ENCODE data around the gene SMARCA4.

SMARCA4 gene

DNA sequence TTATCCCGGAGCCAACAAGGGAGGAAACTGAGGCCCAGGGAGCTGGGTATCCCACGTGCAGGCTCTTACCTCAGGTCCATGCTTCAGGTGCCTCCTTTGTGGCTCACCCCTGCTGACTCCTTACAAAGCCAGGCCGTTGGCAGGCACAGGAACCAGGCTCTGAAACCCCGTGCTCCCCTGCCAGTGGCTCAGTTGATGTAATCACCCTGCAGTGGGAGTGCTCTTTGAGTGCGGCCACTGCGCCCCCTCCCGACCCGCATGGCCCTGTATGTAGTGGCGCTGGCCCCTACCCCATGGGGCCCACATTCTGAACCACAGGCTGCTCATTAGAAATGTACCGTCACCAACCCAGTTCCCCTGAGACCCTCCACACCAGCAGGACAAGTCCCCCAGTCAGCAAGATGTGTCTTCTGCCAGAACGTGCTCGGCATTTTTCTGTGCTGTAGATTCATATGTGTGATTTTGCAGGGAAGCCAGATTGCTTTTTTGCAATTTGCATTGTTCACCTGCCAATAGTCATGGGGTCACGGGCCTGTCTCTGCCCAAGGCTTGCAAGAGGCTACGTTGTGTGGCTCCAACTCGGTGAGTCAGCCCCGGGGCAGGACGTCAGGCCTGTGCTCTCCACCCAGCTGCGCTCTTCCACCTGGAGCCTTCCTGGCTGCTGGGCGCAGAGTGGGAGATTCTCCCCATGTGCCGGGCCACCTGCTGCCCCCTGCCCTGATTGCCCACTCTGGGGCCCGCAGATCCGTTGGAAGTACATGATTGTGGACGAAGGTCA lies 60.3 kb downstream of the SMARCA4 start:
- no peak for DNase-seq (ENCODE audit: low read depth)
- no peak overlapping the region for H3K4me3 ChIP-seq (ENCODE audit: low read depth, low read length)
- TF ChIP-seq, protein P1, sequence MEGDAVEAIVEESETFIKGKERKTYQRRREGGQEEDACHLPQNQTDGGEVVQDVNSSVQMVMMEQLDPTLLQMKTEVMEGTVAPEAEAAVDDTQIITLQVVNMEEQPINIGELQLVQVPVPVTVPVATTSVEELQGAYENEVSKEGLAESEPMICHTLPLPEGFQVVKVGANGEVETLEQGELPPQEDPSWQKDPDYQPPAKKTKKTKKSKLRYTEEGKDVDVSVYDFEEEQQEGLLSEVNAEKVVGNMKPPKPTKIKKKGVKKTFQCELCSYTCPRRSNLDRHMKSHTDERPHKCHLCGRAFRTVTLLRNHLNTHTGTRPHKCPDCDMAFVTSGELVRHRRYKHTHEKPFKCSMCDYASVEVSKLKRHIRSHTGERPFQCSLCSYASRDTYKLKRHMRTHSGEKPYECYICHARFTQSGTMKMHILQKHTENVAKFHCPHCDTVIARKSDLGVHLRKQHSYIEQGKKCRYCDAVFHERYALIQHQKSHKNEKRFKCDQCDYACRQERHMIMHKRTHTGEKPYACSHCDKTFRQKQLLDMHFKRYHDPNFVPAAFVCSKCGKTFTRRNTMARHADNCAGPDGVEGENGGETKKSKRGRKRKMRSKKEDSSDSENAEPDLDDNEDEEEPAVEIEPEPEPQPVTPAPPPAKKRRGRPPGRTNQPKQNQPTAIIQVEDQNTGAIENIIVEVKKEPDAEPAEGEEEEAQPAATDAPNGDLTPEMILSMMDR (conservative IDR thresholded peaks at IDR 0.05; ENCODE audit: low read depth, low read length), result no peak

DNA sequence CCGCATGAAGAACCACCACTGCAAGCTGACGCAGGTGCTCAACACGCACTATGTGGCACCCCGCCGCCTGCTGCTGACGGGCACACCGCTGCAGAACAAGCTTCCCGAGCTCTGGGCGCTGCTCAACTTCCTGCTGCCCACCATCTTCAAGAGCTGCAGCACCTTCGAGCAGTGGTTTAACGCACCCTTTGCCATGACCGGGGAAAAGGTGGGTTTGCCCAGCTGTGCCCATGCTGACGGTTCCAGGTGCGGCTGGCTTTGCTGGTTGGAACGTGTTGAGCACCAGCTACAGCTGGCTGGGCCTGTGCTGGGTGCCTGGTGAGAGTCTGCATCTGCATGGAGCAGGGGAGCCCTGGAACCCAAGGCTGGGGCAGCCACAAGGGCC lies 60.9 kb downstream of the SMARCA4 start:
- no peak for DNase-seq (ENCODE audit: low read depth)
- no peak overlapping the region for H3K4me3 ChIP-seq (ENCODE audit: low read depth, low read length)
- TF ChIP-seq, protein P1 (conservative IDR thresholded peaks at IDR 0.05; ENCODE audit: low read depth, low read length), result no peak

DNA sequence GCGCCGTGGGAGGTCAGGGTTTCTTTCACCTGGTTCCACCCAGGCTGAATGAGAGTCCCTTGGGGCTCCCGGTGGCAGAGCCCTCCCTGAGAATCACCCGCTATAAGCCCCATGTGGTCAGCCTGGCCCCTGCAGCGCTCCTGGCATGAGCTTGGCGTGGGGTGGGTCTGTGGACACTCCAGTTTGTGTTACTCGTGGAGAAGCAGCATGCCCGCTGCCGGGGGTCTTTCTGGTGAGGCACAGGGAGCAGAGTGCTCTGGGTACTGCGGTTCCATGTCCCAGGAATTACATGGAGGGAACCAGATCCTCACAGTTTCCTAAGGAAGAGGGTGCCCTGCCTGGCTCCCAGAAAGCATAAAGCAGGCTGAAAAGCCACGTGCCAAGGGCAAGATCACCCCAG lies 62.2 kb downstream of the SMARCA4 start:
- TF ChIP-seq, protein P1 (conservative IDR thresholded peaks at IDR 0.05; ENCODE audit: low read depth, low read length), result no peak
- H3K4me3 ChIP-seq (ENCODE audit: low read depth, low read length), result no peak overlapping the region
- DNase-seq (ENCODE audit: low read depth), result no peak

DNA sequence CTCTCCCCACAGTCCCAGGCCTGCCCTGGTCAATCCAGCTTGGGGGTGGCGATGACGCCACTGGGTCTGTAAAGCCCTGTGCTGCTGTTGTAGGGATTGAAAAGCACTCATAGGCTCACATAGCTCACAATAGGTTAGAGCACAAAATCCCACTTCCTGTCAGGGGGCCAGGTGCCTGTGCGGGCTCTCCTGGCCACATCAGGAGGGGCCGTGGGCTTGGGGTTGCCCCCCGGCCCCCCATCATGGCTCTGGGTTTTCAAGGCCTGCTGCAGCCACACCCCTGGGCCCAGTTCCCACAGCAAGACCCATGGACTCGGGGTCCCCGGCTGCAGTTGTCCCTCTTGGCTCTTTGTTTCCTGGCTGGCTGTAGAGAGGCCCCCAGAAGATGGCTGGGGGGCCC lies 62.9 kb downstream of the SMARCA4 start:
- DNase-seq (ENCODE audit: low read depth), result no peak
- no peak overlapping the region for H3K4me3 ChIP-seq (ENCODE audit: low read depth, low read length)
- TF ChIP-seq, protein P1 (conservative IDR thresholded peaks at IDR 0.05; ENCODE audit: low read depth, low read length), result no peak

DNA sequence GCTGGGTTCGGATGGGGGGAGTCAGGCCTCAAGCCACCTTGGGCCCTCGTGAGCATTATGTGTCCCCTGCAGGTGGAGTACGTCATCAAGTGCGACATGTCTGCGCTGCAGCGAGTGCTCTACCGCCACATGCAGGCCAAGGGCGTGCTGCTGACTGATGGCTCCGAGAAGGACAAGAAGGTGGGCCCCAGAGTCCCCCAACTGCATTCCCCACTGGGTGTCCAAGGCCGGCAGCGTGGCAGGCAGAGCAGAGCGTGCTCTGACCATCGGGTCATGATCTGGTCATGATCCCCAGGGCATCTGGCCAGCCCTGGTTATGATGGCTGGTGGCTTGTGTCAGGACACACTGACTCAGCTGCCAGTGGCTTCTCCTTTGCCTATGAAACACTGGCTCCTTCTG lies 63.4 kb downstream of the SMARCA4 start:
- TF ChIP-seq, protein P1 (conservative IDR thresholded peaks at IDR 0.05; ENCODE audit: low read depth, low read length), result no peak
- DNase-seq (ENCODE audit: low read depth), result no peak
- no peak overlapping the region for H3K4me3 ChIP-seq (ENCODE audit: low read depth, low read length)

DNA sequence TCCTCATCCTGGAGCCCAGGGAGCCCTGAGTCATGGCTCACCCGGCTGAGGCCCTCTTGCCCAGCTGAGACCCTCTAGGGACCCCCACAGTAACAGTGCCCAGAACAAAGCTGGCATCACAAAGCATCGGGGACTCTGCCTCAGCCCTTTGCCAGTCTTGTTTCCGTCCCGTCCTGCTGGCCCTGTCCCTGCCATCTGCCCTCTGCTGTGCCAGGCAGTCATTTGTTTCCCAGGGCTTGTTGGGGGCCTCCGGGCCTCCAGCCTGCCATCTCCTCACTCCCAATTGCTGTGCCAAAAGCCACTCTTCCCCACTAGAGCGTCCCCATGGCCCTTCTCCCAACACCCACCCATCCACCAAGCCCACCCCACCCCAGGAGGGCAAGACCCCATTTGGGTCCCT lies 64.2 kb downstream of the SMARCA4 start:
- no peak overlapping the region for H3K4me3 ChIP-seq (ENCODE audit: low read depth, low read length)
- DNase-seq (ENCODE audit: low read depth), result no peak
- TF ChIP-seq, protein P1 (conservative IDR thresholded peaks at IDR 0.05; ENCODE audit: low read depth, low read length), result no peak

DNA sequence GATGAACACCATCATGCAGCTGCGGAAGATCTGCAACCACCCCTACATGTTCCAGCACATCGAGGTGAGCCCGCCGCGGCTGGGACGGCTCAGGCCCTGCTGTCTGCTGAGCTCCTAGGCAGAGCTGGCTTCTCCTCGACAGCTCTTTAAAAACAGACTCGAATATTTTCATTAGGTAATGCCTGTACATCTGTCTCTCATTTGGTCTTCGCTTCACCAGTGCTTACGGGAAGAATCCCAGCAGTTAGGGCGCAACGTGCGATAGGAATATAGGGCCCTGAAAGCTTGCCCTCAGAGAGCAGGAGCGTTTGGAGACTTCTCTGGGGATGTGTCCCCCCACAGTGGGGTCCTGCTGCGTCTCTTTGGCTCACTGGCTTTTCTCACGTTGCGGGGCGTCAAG lies 64.6 kb downstream of the SMARCA4 start:
- TF ChIP-seq, protein P1 (conservative IDR thresholded peaks at IDR 0.05; ENCODE audit: low read depth, low read length), result no peak
- DNase-seq (ENCODE audit: low read depth), result no peak
- H3K4me3 ChIP-seq (ENCODE audit: low read depth, low read length), result no peak overlapping the region
